ENCODE data around the gene PTPRN2. TPM values are rescaled to one million over a fixed set of nuclear protein-coding genes. Genes with fewer than 3 reads are reported as not detected.

Gene PTPRN2
- total RNA-seq, 2 experiments from 2014 or later = 0.70 TPM; not detected in 1

GRCh38 chr7:158054611-158055010 lies 533.0 kb downstream of the PTPRN2 start:
- H3K4me2 ChIP-seq (ENCODE audit: low read length) = no peak overlapping the region
- BruUV-seq (replicated peaks) = no TSS peak
- H2AFZ ChIP-seq (ENCODE audit: low read length) = no peak overlapping the region
- no peak for TF ChIP-seq EZH2phosphoT487 (IDR thresholded peaks at IDR 0.05; ENCODE audit: borderline replicate concordance, low read depth, low read length)
- TF ChIP-seq, protein P1, sequence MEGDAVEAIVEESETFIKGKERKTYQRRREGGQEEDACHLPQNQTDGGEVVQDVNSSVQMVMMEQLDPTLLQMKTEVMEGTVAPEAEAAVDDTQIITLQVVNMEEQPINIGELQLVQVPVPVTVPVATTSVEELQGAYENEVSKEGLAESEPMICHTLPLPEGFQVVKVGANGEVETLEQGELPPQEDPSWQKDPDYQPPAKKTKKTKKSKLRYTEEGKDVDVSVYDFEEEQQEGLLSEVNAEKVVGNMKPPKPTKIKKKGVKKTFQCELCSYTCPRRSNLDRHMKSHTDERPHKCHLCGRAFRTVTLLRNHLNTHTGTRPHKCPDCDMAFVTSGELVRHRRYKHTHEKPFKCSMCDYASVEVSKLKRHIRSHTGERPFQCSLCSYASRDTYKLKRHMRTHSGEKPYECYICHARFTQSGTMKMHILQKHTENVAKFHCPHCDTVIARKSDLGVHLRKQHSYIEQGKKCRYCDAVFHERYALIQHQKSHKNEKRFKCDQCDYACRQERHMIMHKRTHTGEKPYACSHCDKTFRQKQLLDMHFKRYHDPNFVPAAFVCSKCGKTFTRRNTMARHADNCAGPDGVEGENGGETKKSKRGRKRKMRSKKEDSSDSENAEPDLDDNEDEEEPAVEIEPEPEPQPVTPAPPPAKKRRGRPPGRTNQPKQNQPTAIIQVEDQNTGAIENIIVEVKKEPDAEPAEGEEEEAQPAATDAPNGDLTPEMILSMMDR (conservative IDR thresholded peaks at IDR 0.05; ENCODE audit: low read length) = no peak
- H3K79me2 ChIP-seq (ENCODE audit: insufficient read depth, low read depth, low read length) = no peaks in the 10 kb centered on the region
- H3K36me3 ChIP-seq (ENCODE audit: insufficient read depth, low read length) = no peaks in the 10 kb centered on the region
- ChIA-PET CTCF (ENCODE audit: unreplicated experiment) (no interaction called here), POLR2A (no interaction called here)
- no peaks in the 10 kb centered on the region for H3K4me1 ChIP-seq (ENCODE audit: insufficient read depth, low read length, poor library complexity, severe bottlenecking)
- no peak for DNase-seq (ENCODE audit: low spot score)
- H3K4me3 ChIP-seq (ENCODE audit: low read depth, low read length, poor library complexity, severe bottlenecking) = no peak overlapping the region
- no peak overlapping the region for H3K27ac ChIP-seq (ENCODE audit: low read depth, low read length, poor library complexity, severe bottlenecking)
- H3K9me2 ChIP-seq (ENCODE audit: insufficient read depth, low read length) = no peaks in the 10 kb centered on the region
- H4K20me1 ChIP-seq (ENCODE audit: insufficient read depth, low read length) = no peaks in the 10 kb centered on the region
- H3K9me3 ChIP-seq (ENCODE audit: low read length) = no peaks in the 10 kb centered on the region
- intact Hi-C loops (cut with micrococcal nuclease; ENCODE audit: unreplicated experiment) = no loop called here

- no peak for DNase-seq (ENCODE audit: low spot score)
- no TSS peak for BruUV-seq (replicated peaks)
- Histone ChIP-seq H3K4me2 (ENCODE audit: low read length) (no peak overlapping the region), H3K9me3 (ENCODE audit: low read length) (no peaks in the 10 kb centered on the region), H3K79me2 (ENCODE audit: insufficient read depth, low read depth, low read length) (no peaks in the 10 kb centered on the region), H3K36me3 (ENCODE audit: insufficient read depth, low read length) (no peaks in the 10 kb centered on the region), H3K27ac (ENCODE audit: low read depth, low read length, poor library complexity, severe bottlenecking) (no peak overlapping the region), H3K4me1 (ENCODE audit: insufficient read depth, low read length, poor library complexity, severe bottlenecking) (no peaks in the 10 kb centered on the region), H3K4me3 (ENCODE audit: low read depth, low read length, poor library complexity, severe bottlenecking) (no peak overlapping the region), H3K9me2 (ENCODE audit: insufficient read depth, low read length) (no peaks in the 10 kb centered on the region), H2AFZ (ENCODE audit: low read length) (no peak overlapping the region), H4K20me1 (ENCODE audit: insufficient read depth, low read length) (no peaks in the 10 kb centered on the region)
- ChIA-PET CTCF (ENCODE audit: unreplicated experiment) (no interaction called here), POLR2A (no interaction called here)
- TF ChIP-seq, protein P1 (conservative IDR thresholded peaks at IDR 0.05; ENCODE audit: low read length) = no peak
- TF ChIP-seq EZH2phosphoT487 (IDR thresholded peaks at IDR 0.05; ENCODE audit: borderline replicate concordance, low read depth, low read length) = no peak
- intact Hi-C loops (cut with micrococcal nuclease; ENCODE audit: unreplicated experiment) = no loop called here
These were observed 533.5 kb downstream of the PTPRN2 start for GRCh38 chr7:158054081-158054480.

GRCh38 chr7:158053183-158053915 lies 534.3 kb downstream of the PTPRN2 start:
- H3K4me2 ChIP-seq (ENCODE audit: low read length) = no peak overlapping the region
- H3K9me3 ChIP-seq (ENCODE audit: low read length) = no peaks in the 10 kb centered on the region
- H3K27ac ChIP-seq (ENCODE audit: low read depth, low read length, poor library complexity, severe bottlenecking) = no peak overlapping the region
- no peak for DNase-seq (ENCODE audit: low spot score)
- no peaks in the 10 kb centered on the region for H3K9me2 ChIP-seq (ENCODE audit: insufficient read depth, low read length)
- H2AFZ ChIP-seq (ENCODE audit: low read length) = no peak overlapping the region
- POLR2A ChIA-PET = no interaction called here
- no peaks in the 10 kb centered on the region for H4K20me1 ChIP-seq (ENCODE audit: insufficient read depth, low read length)
- no peak for TF ChIP-seq EZH2phosphoT487 (IDR thresholded peaks at IDR 0.05; ENCODE audit: borderline replicate concordance, low read depth, low read length)
- TF ChIP-seq, protein P1 (conservative IDR thresholded peaks at IDR 0.05; ENCODE audit: low read length) = no peak
- no peaks in the 10 kb centered on the region for H3K36me3 ChIP-seq (ENCODE audit: insufficient read depth, low read length)
- no peak overlapping the region for H3K4me3 ChIP-seq (ENCODE audit: low read depth, low read length, poor library complexity, severe bottlenecking)
- no TSS peak for BruUV-seq (replicated peaks)
- H3K4me1 ChIP-seq (ENCODE audit: insufficient read depth, low read length, poor library complexity, severe bottlenecking) = no peaks in the 10 kb centered on the region
- CTCF ChIA-PET (ENCODE audit: unreplicated experiment) = no interaction called here
- H3K79me2 ChIP-seq (ENCODE audit: insufficient read depth, low read depth, low read length) = no peaks in the 10 kb centered on the region
- intact Hi-C loops (cut with micrococcal nuclease; ENCODE audit: unreplicated experiment) = no loop called here

Measured in OCI-LY7 (cell line).